Tibial nerve (tissue), 4 donors: ENCODE data around the gene OBSCN. TPM values are rescaled to one million over a fixed set of nuclear protein-coding genes. Genes with fewer than 3 reads are reported as not detected.

Experiments used
- DNase-seq, 2 donors: peaks; one replicate each; pipeline ENCODE4 v3.0.0-alpha.2; 2019; ENCODE audit warnings: low spot score in 2 of 2
- H3K27ac ChIP-seq, 4 donors: fragments of 200-600 bp; sonication (generic) in 3 of 4; one replicate each; pipeline ENCODE4 v1.5.1; 2017 to 2019; ENCODE audit warnings: mild to moderate bottlenecking in 1 of 4
- H3K27me3 ChIP-seq, 2 donors: fragments of 200-600 bp; sonication (generic) in 1 of 2; one replicate each; pipeline versions ENCODE4 v1.5.1 to v1.6.0; 2017 to 2019
- H3K36me3 ChIP-seq, 3 donors: fragments of 200-600 bp; sonication (generic); one replicate each; pipeline ENCODE4 v1.5.1; 2018 to 2019
- H3K4me1 ChIP-seq, 4 donors: fragments of 200-600 bp; sonication (generic) in 3 of 4; one replicate each; pipeline ENCODE4 v1.5.1; 2017 to 2019
- H3K4me3 ChIP-seq, 4 donors: fragments of 200-600 bp; sonication (generic) in 3 of 4; one replicate each; pipeline ENCODE4 v1.5.1; 2017 to 2019; ENCODE audit warnings: mild to moderate bottlenecking in 1 of 4, moderate library complexity in 1 of 4
- H3K9me3 ChIP-seq, 4 donors: fragments of 200-600 bp; sonication (generic) in 3 of 4; one replicate each; pipeline ENCODE4 v1.5.1; 2017 to 2019
- EP300 ChIP-seq, 2 donors: sonication (generic); formaldehyde crosslinking; IDR thresholded peaks; one replicate each; pipeline ENCODE4 v1.6.1; 2017; ENCODE audit warnings: antibody characterized with exemption in 2 of 2, mild to moderate bottlenecking in 1 of 2
- POLR2A ChIP-seq, 2 donors: fragments of 450-650 bp; IDR thresholded peaks; one replicate each; pipeline ENCODE4 v1.6.1; 2017; ENCODE audit warnings: antibody characterized with exemption in 2 of 2, mild to moderate bottlenecking in 2 of 2, moderate library complexity in 2 of 2
- WGBS, 2 donors: methylation state at CpG; one replicate each; pipeline ENCODE4 v1.1.5; 2018; 5-methylcytosine and 5-hydroxymethylcytosine counted together
- total RNA-seq, 4 donors: library from RNA; depleted of rRNA; stranded (reverse); fragments of >200 nt; gene quantifications; one replicate each; pipeline ENCODE4 v1.1.0, GENCODE V29; 2016
- TF ChIP-seq, protein P1 (sequence below), 5 experiments: fragments of 200-600 bp in 3 of 5; fragments of 450-650 bp in 2 of 5; sonication (generic) in 3 of 5; IDR thresholded peaks; one replicate each; pipeline ENCODE4 v1.5.1; 2016 to 2019; ENCODE audit warnings: antibody characterized with exemption in 5 of 5, mild to moderate bottlenecking in 3 of 5, moderate library complexity in 2 of 5

The OBSCN gene
- total RNA-seq, 4 donors from 2014 or later, result 8.5 to 22.6 (median 19.0) TPM

DNA sequence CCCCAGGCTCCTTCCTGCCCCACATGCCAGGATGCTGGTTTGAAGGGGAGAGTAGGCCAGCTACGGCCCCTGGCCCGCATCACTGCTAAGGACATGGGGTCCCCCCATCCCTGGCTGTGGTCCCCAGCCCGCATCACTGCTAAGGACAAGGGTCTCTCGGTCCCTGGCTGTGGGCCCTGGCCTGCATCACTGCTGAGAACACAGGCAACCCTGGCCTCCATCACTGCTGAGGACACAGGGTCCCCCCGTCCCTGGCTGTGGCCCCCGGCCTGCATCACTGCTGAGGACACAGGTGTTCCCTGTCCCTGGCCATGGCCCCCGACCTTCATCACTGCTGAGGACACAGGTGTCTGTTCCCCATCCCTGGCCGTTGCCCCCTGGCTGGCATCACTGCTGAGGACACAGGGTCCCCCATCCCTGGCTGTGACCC is 448 bp upstream of the OBSCN start:
- 81 to 89% methylated on average over 7 to 8 of the region's 8 CpGs for WGBS, 2 donors
- H3K27ac ChIP-seq, result no peak overlapping the region
- H3K9me3 ChIP-seq, result no peaks in the 10 kb centered on the region
- peaks cover 0 to 17% of the 10 kb centered on the region in 2 donors for H3K27me3 ChIP-seq
- peaks cover 0 to 1% (median 0%) of the 10 kb centered on the region in 4 donors for H3K4me1 ChIP-seq
- DNase-seq, result no peak
- no peak overlapping the region for H3K4me3 ChIP-seq
- no peaks in the 10 kb centered on the region for H3K36me3 ChIP-seq
- no peak for TF ChIP-seq EP300 (IDR thresholded peaks at IDR 0.05)
- TF ChIP-seq, protein P1, sequence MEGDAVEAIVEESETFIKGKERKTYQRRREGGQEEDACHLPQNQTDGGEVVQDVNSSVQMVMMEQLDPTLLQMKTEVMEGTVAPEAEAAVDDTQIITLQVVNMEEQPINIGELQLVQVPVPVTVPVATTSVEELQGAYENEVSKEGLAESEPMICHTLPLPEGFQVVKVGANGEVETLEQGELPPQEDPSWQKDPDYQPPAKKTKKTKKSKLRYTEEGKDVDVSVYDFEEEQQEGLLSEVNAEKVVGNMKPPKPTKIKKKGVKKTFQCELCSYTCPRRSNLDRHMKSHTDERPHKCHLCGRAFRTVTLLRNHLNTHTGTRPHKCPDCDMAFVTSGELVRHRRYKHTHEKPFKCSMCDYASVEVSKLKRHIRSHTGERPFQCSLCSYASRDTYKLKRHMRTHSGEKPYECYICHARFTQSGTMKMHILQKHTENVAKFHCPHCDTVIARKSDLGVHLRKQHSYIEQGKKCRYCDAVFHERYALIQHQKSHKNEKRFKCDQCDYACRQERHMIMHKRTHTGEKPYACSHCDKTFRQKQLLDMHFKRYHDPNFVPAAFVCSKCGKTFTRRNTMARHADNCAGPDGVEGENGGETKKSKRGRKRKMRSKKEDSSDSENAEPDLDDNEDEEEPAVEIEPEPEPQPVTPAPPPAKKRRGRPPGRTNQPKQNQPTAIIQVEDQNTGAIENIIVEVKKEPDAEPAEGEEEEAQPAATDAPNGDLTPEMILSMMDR (IDR thresholded peaks at IDR 0.05), result no peak
- TF ChIP-seq POLR2A (IDR thresholded peaks at IDR 0.05), result no peak

DNA sequence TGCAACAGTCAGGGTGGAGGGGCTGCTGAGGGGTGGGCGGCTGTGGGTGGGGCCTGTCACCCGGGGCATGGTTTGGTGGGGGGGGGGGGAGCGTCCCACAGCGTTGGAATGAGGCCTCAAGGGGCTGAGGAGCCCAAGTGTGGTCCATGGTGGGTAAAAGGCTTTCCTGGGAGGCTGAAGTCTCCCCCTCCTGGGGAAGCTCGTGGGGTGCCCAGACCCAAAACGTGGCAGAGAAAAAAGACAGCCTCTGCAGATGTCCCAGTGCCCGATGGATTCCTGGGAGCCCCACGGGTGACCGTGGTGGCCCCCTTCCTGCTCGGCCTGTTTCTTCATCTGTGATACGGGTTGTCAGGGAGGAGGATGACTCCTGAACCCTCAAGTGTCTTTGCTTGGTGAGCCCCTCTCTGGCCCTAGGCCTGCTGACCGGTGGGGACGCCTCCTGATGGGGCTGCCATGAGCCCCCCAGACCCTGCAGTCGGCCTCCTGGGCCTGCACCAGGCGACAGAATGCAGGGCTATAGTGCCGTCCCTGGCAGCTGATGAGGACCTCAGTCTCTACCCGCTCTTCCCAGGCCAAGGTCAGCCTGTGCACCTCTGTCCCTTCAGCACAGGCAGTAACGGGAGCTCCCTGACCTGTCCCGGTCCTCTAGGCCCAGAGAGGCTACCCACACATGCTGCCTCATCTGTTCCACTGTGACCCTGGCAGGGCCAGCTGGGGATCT is 1.1 kb downstream of the OBSCN start:
- no peak overlapping the region for H3K27ac ChIP-seq
- no peaks in the 10 kb centered on the region for H3K36me3 ChIP-seq
- no peak for TF ChIP-seq EP300 (IDR thresholded peaks at IDR 0.05)
- no peak for TF ChIP-seq POLR2A (IDR thresholded peaks at IDR 0.05)
- TF ChIP-seq, protein P1 (IDR thresholded peaks at IDR 0.05), result no peak
- 55 to 77% methylated on average over 12 to 16 of the region's 19 CpGs for WGBS, 2 donors
- peaks cover 0 to 17% (median 5%) of the 10 kb centered on the region in 4 donors for H3K4me1 ChIP-seq
- H3K27me3 ChIP-seq, result peaks cover 0 to 26% of the 10 kb centered on the region in 2 donors
- no peak overlapping the region for H3K4me3 ChIP-seq
- H3K9me3 ChIP-seq, result no peaks in the 10 kb centered on the region
- DNase-seq, result no peak

DNA sequence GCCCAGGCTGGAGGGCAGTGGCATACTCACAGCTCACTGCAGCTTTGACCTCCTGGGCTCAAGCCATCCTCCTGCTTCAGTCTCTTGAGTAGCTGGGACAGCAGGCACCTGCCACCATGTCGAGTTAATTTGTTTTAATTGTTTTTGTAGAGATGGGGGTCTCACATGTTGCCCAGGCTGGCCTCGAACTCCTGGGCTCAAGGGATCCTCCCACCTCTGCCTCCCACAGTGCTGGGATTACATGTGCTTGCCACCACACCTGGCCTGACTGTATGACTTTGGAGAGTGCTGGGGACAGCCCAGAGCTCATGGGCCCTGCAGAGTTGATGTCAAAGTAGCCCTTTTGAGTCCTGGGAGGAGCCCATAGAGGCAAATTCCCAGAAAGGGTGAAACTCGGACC is 1.8 kb downstream of the OBSCN start:
- Histone ChIP-seq H3K36me3 (no peaks in the 10 kb centered on the region), H3K27me3 (peaks cover 0 to 26% of the 10 kb centered on the region in 2 donors), H3K4me1 (peaks cover 0 to 20% (median 6%) of the 10 kb centered on the region in 4 donors), H3K4me3 (no peak overlapping the region), H3K27ac (no peak overlapping the region), H3K9me3 (no peaks in the 10 kb centered on the region)
- no peak for TF ChIP-seq EP300 (IDR thresholded peaks at IDR 0.05)
- TF ChIP-seq, protein P1 (IDR thresholded peaks at IDR 0.05), result no peak
- no peak for TF ChIP-seq POLR2A (IDR thresholded peaks at IDR 0.05)
- no peak for DNase-seq
- WGBS, 2 donors, result 88 to 93% methylated on average over 2 to 3 of the region's 3 CpGs

DNA sequence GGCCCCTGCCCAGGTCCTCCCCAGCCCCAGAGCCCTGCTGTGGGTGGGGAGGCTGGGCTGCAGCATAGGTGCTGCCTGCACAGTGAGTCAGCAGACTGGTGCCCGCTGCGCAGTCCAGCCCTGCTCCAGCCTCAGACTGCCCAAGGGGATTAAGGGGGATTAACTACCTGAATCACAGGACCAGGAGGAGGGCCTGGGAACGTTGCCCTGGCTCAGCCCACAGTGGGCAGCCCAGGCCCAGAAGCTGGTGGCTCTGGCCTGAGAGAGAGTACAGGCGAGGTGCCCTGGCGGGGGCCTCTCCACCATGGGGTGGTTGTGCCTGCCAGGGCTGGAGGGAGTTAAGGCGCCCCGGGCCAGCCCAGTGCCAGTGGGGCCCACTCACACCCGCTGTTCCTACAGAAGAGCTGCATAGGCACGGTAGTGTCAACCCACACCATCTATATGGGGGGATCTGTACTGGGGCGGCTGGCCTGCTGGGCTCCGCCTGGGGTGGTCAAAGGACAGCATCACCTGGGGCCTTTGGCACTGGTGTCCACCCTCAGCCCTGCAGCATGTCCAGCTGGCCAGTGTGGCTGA is 2.3 kb downstream of the OBSCN start:
- 72 to 87% methylated on average over 7 to 11 of the region's 11 CpGs for WGBS, 2 donors
- Histone ChIP-seq H3K4me3 (no peak overlapping the region), H3K27ac (no peak overlapping the region), H3K9me3 (no peaks in the 10 kb centered on the region), H3K4me1 (peaks cover 0 to 20% (median 6%) of the 10 kb centered on the region in 4 donors), H3K36me3 (no peaks in the 10 kb centered on the region), H3K27me3 (peaks cover 0 to 26% of the 10 kb centered on the region in 2 donors)
- TF ChIP-seq, protein P1 (IDR thresholded peaks at IDR 0.05), result no peak
- TF ChIP-seq EP300 (IDR thresholded peaks at IDR 0.05) (no peak), POLR2A (IDR thresholded peaks at IDR 0.05) (no peak)
- DNase-seq, result no peak
